ENCODE data around the gene STARD7. TPM values are rescaled to one million over a fixed set of nuclear protein-coding genes. Genes with fewer than 3 reads are reported as not detected.

The STARD7 gene
- total RNA-seq, 1 donor from 2014 or later, result 96.1 TPM

DNA sequence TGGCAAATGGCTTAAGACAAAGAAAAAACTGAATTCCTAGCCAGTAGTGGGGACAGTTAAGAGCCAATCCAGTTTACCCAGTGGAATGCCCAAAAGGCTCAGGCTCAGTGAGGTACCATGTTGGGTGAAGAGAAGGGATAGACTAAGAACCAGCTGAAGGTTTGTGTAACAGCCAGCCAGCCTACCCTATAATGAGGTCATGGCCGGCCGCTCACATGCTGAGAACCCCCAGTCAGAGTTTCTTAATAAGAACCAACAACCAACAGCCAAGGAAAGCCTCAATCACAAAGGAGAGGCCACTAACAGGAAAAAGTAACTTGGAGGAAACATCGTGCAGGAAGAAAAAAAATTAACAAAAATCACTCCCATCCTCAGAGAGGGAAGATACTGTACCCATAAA is 38.0 kb downstream of the STARD7 start:
- H3K27me3 ChIP-seq (ENCODE audit: control insufficient read depth, insufficient read depth, low read length), result no peaks in the 10 kb centered on the region
- H3K36me3 ChIP-seq (ENCODE audit: control insufficient read depth, insufficient read depth, low read length), result no peaks in the 10 kb centered on the region
- no peak overlapping the region for H3K4me3 ChIP-seq (ENCODE audit: low read depth, low read length)
- DNase-seq (ENCODE audit: low read depth), result no peak
- TF ChIP-seq, protein P1, sequence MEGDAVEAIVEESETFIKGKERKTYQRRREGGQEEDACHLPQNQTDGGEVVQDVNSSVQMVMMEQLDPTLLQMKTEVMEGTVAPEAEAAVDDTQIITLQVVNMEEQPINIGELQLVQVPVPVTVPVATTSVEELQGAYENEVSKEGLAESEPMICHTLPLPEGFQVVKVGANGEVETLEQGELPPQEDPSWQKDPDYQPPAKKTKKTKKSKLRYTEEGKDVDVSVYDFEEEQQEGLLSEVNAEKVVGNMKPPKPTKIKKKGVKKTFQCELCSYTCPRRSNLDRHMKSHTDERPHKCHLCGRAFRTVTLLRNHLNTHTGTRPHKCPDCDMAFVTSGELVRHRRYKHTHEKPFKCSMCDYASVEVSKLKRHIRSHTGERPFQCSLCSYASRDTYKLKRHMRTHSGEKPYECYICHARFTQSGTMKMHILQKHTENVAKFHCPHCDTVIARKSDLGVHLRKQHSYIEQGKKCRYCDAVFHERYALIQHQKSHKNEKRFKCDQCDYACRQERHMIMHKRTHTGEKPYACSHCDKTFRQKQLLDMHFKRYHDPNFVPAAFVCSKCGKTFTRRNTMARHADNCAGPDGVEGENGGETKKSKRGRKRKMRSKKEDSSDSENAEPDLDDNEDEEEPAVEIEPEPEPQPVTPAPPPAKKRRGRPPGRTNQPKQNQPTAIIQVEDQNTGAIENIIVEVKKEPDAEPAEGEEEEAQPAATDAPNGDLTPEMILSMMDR (IDR thresholded peaks at IDR 0.05; ENCODE audit: insufficient read depth, low read length, poor library complexity, severe bottlenecking), result no peak

DNA sequence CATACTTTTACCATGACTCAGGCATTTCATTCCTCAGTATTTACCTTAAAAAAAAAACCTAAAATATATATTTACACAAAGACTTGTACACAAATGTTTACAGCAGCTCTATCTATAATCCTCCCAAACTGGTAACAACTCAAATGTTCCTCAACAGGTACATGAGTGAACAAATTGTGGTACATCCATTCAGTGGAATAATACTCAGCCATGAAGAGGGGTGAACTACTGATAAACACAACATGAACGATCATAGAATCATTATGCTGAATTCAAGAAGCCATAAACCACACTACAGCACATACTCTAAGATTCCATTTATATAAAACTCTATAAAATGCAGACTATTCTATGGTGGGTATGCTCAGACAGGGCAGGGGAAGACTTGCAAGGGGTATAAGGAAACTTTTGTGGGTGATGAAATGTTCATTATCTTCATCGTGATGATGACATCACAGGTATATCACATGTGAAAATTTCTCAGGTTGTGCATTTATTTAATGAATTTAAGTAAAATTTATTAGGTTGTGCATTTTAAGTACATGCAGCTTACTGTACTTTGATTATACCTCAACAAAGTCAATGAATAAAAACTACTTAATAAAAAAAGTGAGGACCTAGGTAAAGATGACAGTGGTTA is 38.6 kb downstream of the STARD7 start:
- DNase-seq (ENCODE audit: low read depth), result no peak
- Histone ChIP-seq H3K4me3 (ENCODE audit: low read depth, low read length) (no peak overlapping the region), H3K27me3 (ENCODE audit: control insufficient read depth, insufficient read depth, low read length) (no peaks in the 10 kb centered on the region), H3K36me3 (ENCODE audit: control insufficient read depth, insufficient read depth, low read length) (no peaks in the 10 kb centered on the region)
- TF ChIP-seq, protein P1 (IDR thresholded peaks at IDR 0.05; ENCODE audit: insufficient read depth, low read length, poor library complexity, severe bottlenecking), result no peak

DNA sequence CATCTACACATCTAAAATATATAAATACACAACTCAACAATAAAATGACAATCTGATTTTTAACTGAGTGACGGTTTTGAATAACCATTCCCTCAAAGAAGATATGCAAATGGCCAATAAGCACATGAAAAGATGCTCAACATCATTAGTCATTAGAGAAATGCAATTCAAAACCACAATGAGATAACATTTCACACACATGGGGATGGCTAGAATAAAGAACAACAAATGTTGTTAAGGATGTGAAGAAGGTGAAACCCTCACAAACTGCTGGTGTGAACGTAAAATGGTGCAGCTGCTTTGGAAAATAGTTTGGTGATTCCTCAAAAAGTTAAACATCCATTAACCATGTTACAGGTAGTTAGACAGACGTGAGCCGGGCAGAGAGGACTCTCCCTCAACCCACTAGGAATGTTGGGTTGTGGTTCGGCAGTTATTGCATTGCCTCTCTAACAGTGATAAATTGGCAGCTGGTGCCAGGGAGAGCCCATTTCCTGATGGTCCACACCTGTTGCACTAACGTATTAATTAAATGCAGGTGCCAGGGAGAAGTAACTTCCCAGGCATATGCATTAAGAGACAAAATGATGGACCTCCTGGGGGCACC is 41.1 kb downstream of the STARD7 start:
- no peaks in the 10 kb centered on the region for H3K36me3 ChIP-seq (ENCODE audit: control insufficient read depth, insufficient read depth, low read length)
- H3K27me3 ChIP-seq (ENCODE audit: control insufficient read depth, insufficient read depth, low read length), result no peaks in the 10 kb centered on the region
- no peak overlapping the region for H3K4me3 ChIP-seq (ENCODE audit: low read depth, low read length)
- TF ChIP-seq, protein P1 (IDR thresholded peaks at IDR 0.05; ENCODE audit: insufficient read depth, low read length, poor library complexity, severe bottlenecking), result no peak
- no peak for DNase-seq (ENCODE audit: low read depth)

DNA sequence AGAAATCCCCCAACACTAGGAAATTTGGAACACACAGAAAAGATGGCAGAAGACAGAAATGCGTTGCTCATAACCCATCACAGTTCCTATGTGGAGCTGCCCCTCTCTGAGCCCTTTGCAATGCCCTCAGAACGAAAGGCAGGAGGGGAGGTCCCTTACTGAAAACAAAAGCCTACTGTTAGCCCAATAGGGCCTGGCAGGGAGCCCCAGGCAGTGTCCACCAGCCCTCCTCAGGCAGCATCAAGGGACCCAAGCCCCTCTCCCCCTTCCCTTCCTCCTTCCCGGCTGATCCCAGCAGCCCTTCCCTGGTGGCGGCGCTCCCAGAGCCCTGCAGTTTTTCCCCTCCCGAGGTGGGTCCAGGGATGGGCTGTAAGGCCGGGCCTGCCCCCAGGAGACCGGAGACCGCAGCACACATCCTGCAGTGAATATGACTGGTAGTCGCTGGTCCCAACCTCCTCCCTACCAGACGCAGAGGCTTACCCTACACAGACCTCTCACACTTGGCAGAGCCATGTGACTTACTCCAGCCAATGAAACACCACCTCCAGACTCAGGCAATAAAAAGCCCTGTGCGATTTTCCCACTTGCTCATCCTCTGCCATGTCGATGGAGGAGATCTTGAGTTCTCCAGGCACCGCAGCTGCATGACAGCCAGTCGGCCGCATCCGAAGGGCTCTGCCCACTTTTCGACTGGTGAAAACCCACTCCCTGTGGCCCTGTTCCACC is 44.0 kb downstream of the STARD7 start:
- Histone ChIP-seq H3K36me3 (ENCODE audit: control insufficient read depth, insufficient read depth, low read length) (no peaks in the 10 kb centered on the region), H3K27me3 (ENCODE audit: control insufficient read depth, insufficient read depth, low read length) (no peaks in the 10 kb centered on the region), H3K4me3 (ENCODE audit: low read depth, low read length) (no peak overlapping the region)
- DNase-seq (ENCODE audit: low read depth), result no peak
- TF ChIP-seq, protein P1 (IDR thresholded peaks at IDR 0.05; ENCODE audit: insufficient read depth, low read length, poor library complexity, severe bottlenecking), result no peak

DNA sequence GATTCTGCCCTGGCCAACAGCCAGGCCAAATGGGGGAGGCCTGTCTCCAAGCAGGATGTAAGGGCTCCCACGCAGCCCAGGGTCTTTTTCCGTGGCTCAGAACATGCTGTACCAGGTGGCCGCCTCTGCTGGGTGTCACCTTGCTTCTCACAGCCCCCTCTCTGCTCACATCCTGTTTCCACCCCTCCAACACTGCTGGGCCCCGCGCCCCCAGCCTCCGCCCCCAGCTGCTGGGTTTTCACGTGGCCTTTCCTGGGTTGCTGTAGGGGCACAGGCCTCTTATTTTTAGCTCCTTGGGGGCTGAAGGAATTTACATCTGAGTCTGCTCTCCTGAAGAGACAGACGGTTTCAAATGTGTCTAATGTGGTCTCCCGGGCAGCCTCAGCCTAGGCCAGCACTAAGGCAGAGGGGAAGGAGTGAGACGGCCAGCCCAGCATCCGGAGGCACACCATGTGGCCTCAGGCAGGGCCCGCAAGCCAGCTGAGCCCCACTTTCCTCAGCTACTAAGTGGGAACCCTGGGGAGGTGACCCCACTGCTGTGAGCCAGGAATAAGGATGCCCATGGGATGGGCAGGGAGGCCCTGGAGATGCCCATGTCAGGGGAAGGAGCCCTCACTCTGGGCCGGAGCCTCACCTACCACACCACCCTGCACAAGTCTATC is 44.7 kb downstream of the STARD7 start:
- Histone ChIP-seq H3K4me3 (ENCODE audit: low read depth, low read length) (no peak overlapping the region), H3K27me3 (ENCODE audit: control insufficient read depth, insufficient read depth, low read length) (peaks cover 3% of the 10 kb centered on the region), H3K36me3 (ENCODE audit: control insufficient read depth, insufficient read depth, low read length) (no peaks in the 10 kb centered on the region)
- TF ChIP-seq, protein P1 (IDR thresholded peaks at IDR 0.05; ENCODE audit: insufficient read depth, low read length, poor library complexity, severe bottlenecking), result no peak
- DNase-seq (ENCODE audit: low read depth), result no peak
